GM21619 (cell line): ENCODE results near the gene UBA1.

Experiments used
- ATAC-seq: cut with Tn5 transposase; IDR thresholded peaks from one replicate; pipeline ENCODE4 v1.9.1; 2021; ENCODE audit not compliant: unreplicated experiment

The UBA1 gene

DNA sequence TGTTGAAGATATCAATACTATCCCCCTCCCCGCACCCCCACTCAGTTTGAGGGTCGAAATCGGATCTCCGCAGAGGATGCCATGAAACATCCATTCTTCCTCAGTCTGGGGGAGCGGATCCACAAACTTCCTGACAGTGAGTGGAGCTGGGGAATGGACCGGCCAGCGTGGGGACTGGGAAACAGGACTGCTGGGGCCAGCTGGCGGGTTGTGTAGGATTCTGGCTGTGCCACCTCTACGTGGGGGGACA is 33.6 kb downstream of the UBA1 start:
- ATAC-seq, result no peak

DNA sequence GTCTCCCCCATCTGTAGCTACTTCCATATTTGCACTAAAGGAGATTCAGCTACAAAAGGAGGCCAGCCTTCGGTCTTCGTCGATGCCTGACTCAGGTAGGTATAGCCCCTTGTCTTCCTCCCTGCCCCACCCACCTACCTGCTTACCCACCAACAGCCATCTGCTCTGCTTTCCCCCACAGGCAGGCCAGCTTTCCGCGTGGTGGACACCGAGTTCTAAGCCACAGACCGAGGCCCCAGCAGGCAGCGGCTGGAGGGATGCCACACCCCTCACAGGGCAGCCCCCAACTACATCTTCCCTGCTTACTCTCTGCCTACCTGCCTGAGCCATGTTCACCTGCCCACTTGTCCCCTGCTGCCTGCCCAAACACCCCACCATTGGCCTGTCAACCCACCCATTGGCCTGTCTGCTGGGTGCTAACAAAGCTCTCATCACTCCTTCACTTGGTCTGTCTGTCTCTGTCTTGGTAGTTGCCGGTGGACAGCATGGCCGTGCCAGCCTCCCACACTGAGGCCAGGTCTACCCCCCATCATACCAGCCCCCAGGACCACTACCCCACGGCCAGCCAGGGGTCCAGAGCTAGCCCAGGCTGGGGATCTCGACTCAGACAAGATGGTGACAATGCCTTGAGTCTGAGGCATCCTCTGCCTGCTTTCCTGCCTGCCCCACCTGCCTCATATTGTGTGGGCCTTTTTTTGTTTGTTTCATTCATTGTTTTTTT is 35.1 kb downstream of the UBA1 start:
- ATAC-seq, result no peak

DNA sequence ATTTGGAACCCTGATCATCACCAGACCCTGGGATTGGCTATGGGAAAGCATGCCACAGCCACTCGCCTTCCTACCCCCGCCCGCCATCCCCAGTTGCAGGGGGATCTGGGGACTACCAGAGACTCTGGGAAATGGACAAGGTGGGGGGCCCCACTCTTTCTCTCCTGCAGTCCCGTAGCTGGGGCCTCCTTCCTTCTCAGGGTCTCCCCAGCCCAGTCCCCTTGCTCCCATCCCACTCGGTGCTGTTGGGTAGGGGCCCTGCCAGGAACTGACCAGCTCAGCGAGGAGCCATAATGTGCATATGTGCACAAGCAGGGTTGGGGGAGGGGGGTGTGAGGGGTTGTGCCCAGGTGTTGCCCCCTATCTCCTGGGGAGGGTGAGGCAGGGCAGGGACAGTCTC is 35.8 kb downstream of the UBA1 start:
- no peak for ATAC-seq

GRCh38 chrX:47230136-47230868 is 36.7 kb downstream of the UBA1 start:
- ATAC-seq, result no peak

DNA sequence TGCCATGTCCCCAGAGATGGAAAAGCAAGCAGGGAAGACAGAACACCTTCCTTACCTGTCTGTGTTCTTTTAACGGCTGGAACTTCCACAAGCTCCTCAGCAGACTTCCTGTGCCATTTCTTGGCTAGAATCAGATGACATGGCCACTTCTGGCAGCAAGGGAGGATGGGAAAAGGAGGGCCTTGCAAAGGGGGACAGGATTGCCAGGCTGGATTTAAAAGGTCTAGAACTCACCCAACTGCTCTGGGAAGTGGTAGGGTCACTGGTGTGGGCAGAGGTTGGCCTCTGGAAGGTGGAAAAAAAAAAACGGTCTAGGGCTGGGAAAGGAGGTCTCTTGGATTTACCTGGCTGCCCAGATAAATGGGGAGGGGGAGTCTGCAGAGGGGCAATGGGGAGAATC is 37.5 kb downstream of the UBA1 start:
- ATAC-seq, result no peak

DNA sequence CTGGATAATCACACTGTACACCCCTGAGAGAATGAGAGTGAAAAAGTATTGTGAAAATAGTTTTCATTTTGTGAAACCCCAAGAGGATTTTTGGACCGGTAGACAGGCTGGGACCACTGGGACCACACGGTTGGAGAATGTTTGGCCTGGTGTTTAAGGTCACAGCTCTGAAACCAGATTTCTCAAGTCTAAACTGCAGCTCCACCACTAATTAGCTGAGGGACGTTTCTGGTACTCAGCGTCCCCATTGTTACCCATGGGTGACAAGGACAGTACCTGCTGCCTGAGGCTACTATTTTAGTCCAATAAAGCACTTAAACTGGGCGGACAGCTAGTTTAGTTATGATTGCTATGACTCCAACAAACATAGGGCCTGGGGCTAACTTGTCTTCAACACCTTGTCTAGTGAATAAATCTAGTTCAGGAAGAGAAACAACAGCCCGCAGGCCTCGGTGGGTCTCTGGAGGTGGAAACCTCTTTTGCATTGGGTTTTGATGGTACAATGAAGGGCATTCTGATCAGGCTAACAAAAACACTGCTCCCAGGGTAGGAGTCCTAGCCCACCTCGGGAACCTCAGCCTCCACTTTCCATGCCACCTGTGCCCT is 38.7 kb downstream of the UBA1 start:
- ATAC-seq, result no peak

DNA sequence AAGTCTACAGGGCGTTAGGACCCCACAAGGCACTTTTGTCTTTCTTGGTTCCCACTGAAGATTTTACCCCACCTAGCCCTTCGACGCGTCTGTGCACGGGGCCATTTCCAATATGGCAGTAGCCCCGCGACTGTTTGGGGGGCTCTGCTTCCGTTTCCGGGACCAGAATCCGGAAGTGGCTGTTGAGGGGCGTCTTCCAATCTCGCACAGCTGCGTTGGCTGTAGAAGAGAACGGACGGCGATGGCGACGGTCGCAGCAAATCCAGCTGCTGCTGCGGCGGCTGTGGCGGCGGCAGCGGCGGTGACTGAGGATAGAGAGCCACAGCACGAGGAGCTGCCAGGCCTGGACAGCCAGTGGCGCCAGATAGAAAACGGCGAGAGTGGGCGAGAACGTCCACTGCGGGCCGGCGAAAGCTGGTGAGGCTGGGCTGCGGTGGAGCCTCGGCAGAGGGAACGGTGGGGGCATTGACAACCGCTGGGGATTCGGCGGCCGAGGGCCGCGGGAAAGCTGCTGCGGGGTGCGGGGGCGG is 39.2 kb downstream of the UBA1 start, which contains the start of gene USP11:
Gene USP11, plus strand, starts transcription at position 207 of the 530 bp plus-strand sequence. Its CDS starts 35 bp downstream, at position 242.
- peak; percentile 22 for ATAC-seq

- ATAC-seq, result peak; percentile 87
These were observed 39.9 kb downstream of the UBA1 start for GRCh38 chrX:47233333-47234113.

- no peak for ATAC-seq
These were observed 41.0 kb downstream of the UBA1 start for GRCh38 chrX:47234583-47234982.

- no peak for ATAC-seq
These were observed 42.1 kb downstream of the UBA1 start for GRCh38 chrX:47235691-47236103.

GRCh38 chrX:47239199-47239598 is 45.6 kb downstream of the UBA1 start:
- no peak for ATAC-seq

DNA sequence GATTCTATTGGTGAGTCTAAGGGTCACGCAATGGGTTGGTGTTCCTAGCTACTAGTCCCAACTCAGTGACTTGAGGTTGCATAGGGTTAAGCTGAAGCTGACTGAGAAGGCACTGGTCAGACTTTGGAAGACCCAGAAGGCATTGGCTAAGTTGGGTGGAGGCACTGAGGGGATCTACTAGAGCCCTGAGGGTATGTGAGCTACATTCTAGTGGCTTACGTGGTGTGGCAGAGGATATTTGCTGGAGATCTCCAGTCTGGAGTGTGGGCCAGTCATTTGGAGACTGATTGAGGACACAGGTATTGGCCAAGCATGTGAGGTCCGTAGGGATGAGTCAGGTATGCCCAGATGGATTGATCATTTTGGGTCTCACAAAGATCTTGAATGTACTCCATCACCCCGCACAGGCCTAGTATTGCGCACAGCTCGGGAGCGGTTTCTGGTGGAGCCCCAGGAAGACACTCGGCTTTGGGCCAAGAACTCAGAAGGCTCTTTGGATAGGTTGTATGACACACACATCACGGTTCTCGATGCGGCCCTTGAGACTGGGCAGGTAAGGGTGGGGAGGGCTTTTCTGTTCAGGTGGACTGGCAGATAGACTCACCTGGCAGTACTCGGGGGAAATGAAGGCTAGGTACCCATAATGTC is 46.4 kb downstream of the UBA1 start:
- ATAC-seq, result no peak

DNA sequence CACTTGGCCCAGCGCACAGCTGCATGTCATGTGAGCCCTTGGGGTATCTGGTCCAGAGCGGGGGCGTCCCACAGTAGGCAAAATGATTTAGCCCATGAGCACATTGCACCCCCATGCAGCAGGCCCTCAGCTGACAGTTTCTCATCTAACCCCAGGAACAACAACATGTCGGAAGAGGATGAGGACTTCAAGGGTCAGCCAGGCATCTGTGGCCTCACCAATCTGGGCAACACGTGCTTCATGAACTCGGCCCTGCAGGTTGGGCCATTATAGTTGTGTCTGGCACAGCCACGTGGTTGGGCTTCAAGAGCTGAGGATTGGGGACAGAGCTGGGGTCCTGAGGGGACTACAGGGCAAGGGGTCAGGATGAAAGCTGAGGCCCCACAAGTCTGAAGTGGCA is 47.0 kb downstream of the UBA1 start:
- no peak for ATAC-seq

DNA sequence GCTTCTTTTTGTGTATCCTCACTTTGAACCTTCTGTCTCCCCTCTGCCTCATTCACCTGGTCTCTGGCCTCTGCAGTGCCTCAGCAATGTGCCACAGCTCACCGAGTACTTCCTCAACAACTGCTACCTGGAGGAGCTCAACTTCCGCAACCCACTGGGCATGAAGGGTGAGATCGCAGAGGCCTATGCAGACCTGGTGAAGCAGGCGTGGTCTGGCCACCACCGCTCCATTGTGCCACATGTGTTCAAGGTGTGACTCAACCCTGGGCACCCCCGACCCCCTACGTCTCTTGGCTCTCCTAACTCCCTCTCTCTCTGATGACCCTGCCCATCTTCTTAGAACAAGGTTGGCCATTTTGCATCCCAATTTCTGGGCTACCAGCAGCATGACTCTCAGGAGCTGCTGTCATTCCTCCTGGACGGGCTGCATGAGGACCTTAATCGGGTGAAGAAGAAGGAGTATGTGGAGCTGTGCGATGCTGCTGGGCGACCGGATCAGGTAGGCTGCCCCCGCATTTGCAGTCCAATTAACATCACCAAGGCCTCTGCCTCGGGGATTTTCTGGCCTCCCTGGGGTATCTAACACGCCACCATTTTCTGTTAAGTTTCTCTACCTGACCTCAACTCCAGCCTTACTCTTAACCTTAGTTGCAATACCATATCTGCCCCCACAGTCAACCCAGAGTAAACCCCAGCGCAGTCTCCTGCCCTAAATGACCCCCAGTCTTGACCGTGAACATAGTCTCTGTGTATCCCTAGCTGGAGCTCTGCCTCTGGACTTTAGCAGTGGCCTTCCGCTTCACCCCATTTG is 47.8 kb downstream of the UBA1 start:
- no peak for ATAC-seq

DNA sequence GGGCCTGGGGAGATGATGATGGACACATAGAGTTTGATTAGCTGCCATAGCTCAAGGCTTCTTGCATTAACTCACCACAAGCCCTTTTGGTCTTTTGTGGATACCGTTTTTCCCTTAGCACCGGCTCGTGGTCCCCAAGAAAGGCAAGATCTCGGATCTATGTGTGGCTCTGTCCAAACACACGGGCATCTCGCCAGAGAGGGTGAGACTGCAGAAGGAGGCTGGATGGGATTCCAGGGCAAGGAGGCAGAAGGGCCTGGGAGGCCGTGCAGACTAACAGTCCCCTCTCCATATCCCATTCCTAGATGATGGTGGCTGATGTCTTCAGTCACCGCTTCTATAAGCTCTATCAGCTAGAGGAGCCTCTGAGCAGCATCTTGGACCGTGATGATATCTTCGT is 48.7 kb downstream of the UBA1 start:
- no peak for ATAC-seq

GRCh38 chrX:47243351-47243750 is 49.7 kb downstream of the UBA1 start:
- ATAC-seq, result no peak

DNA sequence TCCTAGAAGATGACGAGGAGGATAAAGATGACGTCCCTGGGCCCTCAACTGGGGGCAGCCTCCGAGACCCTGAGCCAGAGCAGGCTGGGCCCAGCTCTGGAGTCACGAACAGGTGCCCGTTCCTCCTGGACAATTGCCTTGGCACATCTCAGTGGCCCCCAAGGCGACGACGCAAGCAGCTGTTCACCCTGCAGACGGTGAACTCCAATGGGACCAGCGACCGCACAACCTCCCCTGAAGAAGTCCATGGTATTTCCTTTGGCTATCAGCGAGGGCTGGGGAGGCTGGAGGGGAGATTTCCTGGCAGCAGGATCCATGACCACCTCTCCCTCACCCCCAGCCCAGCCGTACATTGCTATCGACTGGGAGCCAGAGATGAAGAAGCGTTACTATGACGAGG is 51.0 kb downstream of the UBA1 start:
- no peak for ATAC-seq

- no peak for ATAC-seq
These were observed 51.5 kb downstream of the UBA1 start for GRCh38 chrX:47245156-47245555.

- no peak for ATAC-seq
These were observed 53.8 kb downstream of the UBA1 start for GRCh38 chrX:47247206-47247998.
